Keratinocyte (primary cell): ENCODE measurements around the gene PPTC7. TPM values are rescaled to one million over a fixed set of nuclear protein-coding genes. Genes with fewer than 3 reads are reported as not detected.

Experiments
- DNase-seq: peaks from one replicate; pipeline ENCODE4 v3.0.0-alpha.2; 2011; ENCODE audit warnings: low read depth, missing footprints, low spot score
- FAIRE-seq: peaks from 2 replicates; lab custom pipeline; 2011; peaks lifted over from hg19 to GRCh38; lab: Jason Lieb, UNC
- H2AFZ ChIP-seq: 2 replicates; pipeline ENCODE4 v1.6.0; 2012; ENCODE audit warnings: low read length, control low read depth, inconsistent platforms; ENCODE audit not compliant: control insufficient read depth
- H3K27ac ChIP-seq: 2 replicates; pipeline ENCODE4 v1.5.1; 2011; ENCODE audit warnings: low read length; ENCODE audit not compliant: control insufficient read depth, insufficient read depth
- H3K27me3 ChIP-seq: 3 replicates; pipeline ENCODE4 v1.6.0; 2011; ENCODE audit warnings: low read length; ENCODE audit not compliant: control insufficient read depth, insufficient read depth; ENCODE audit errors: extremely low read depth
- H3K36me3 ChIP-seq, 2 experiments: 2 replicates in 1 of 2; 3 replicates in 1 of 2; pipeline ENCODE4 v1.5.1; 2011; ENCODE audit warnings: low read length in 2 of 2, mild to moderate bottlenecking in 1 of 2; ENCODE audit not compliant: control insufficient read depth in 2 of 2, insufficient read depth in 2 of 2; ENCODE audit errors: extremely low read depth in 1 of 2
- H3K4me1 ChIP-seq: 3 replicates; pipeline ENCODE4 v1.5.1; 2011; ENCODE audit warnings: low read length; ENCODE audit not compliant: control insufficient read depth, insufficient read depth; ENCODE audit errors: extremely low read depth
- H3K4me2 ChIP-seq: 3 replicates; pipeline ENCODE4 v1.6.0; 2011; ENCODE audit warnings: low read depth, low read length; ENCODE audit not compliant: control insufficient read depth, insufficient read depth; ENCODE audit errors: extremely low read depth
- H3K4me3 ChIP-seq, 3 experiments: fragments of 200-600 bp in 1 of 3; sonication (generic) in 1 of 3; 2 replicates in 2 of 3; 3 replicates in 1 of 3; pipeline ENCODE4 v1.5.1; 2011 to 2016; ENCODE audit warnings: low read length in 3 of 3, mild to moderate bottlenecking in 3 of 3, control low read depth in 2 of 3, inconsistent platforms in 1 of 3, low read depth in 1 of 3, mixed read lengths in 1 of 3, mixed run types in 1 of 3, moderate library complexity in 1 of 3; ENCODE audit not compliant: control insufficient read depth in 2 of 3, insufficient read depth in 2 of 3; ENCODE audit errors: extremely low read depth in 1 of 3
- H3K79me2 ChIP-seq: 2 replicates; pipeline ENCODE4 v1.6.0; 2012; ENCODE audit warnings: low read length; ENCODE audit not compliant: control insufficient read depth, insufficient read depth
- H3K9ac ChIP-seq: 3 replicates; pipeline ENCODE4 v1.6.0; 2011; ENCODE audit warnings: low read length; ENCODE audit not compliant: control insufficient read depth, insufficient read depth; ENCODE audit errors: extremely low read depth
- H3K9me1 ChIP-seq: 3 replicates; pipeline ENCODE4 v1.6.0; 2011; ENCODE audit warnings: low read length; ENCODE audit not compliant: control insufficient read depth, insufficient read depth; ENCODE audit errors: extremely low read depth
- H3K9me3 ChIP-seq: 2 replicates; pipeline ENCODE4 v1.5.1; 2012; ENCODE audit warnings: low read depth, low read length; ENCODE audit not compliant: control insufficient read depth
- H4K20me1 ChIP-seq: 3 replicates; pipeline ENCODE4 v1.6.0; 2011; ENCODE audit warnings: low read length; ENCODE audit not compliant: control insufficient read depth, insufficient read depth; ENCODE audit errors: extremely low read depth
- CTCF ChIP-seq, 3 experiments: IDR thresholded peaks in 1 of 3; conservative IDR thresholded peaks in 1 of 3; optimal IDR thresholded peaks in 1 of 3; 2 replicates in 2 of 3; 3 replicates in 1 of 3; pipeline versions ENCODE3 to v1.5.1; 2011; ENCODE audit warnings: low read length in 3 of 3, mild to moderate bottlenecking in 3 of 3, moderate library complexity in 2 of 3, control low read depth in 1 of 3, inconsistent platforms in 1 of 3; ENCODE audit not compliant: insufficient read depth in 2 of 3; ENCODE audit errors: extremely low read depth in 1 of 3
- EZH2 ChIP-seq: IDR thresholded peaks from one replicate; pipeline ENCODE4 v1.6.1; 2012; ENCODE audit warnings: inconsistent platforms, mild to moderate bottlenecking, low read length, moderate library complexity
- dilution Hi-C: fragments of 300-500 bp; cut with MboI; formaldehyde crosslinking; loops from one replicate; pipeline ENCODE4 v1.7.0; 2020; ENCODE audit warnings: low sequenced_read_pairs; ENCODE audit not compliant: extremely low pct_ligation_motif_present
- polyA plus RNA-seq, 5 experiments: library from polyadenylated mRNA; depleted of rRNA in 3 of 5; stranded (reverse) in 3 of 5; stranded (forward) in 1 of 5; unstranded in 1 of 5; fragments of >200 nt; gene quantifications; 1 replicate in 1 of 5; 2 replicates in 3 of 5; 3 replicates in 1 of 5; pipeline versions ENCODE4 v1.2.1 to v1.2.3, GENCODE V29; 2011 to 2012; ENCODE audit warnings: missing spikeins in 2 of 5, low read depth in 1 of 5, low replicate concordance in 1 of 5

The PPTC7 gene
- polyA plus RNA-seq, 1 donor (not counting 4 experiments of a cell fraction or from before 2014, with no cell fraction given) = 35.9 TPM

DNA sequence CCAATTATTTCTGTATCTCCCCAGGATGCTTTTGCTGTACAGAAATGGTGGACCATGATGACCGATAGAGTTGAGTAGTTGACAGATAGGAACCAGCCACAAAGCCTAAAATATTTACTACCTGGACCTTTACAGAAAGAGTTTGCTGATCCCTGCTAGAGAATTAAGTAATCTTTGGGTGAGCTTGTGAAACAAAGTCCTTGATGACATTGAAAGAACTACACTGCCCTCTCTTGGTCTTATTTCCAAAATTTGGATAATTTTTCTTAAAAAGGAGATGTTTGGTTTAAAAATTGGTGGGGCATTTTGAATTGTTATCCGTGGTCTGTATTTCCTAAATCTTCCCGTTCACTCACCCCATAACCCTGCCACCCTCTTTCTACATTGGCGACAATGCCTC, 17.1 kb upstream of the PPTC7 start:
- FAIRE-seq (no peak), DNase-seq (no peak)
- no peaks in the 10 kb centered on the region for H4K20me1 ChIP-seq
- H3K27me3 ChIP-seq = no peaks in the 10 kb centered on the region
- no peaks in the 10 kb centered on the region for H3K9me3 ChIP-seq
- dilution Hi-C loops = no loop called here
- no peaks in the 10 kb centered on the region for H3K9me1 ChIP-seq
- H3K4me1 ChIP-seq = no peaks in the 10 kb centered on the region
- no peak overlapping the region for H3K4me2 ChIP-seq
- no peak overlapping the region for H3K27ac ChIP-seq
- no peak overlapping the region for H3K9ac ChIP-seq
- no peaks in the 10 kb centered on the region for H3K79me2 ChIP-seq
- no peaks in the 10 kb centered on the region for H3K36me3 ChIP-seq
- H2AFZ ChIP-seq = no peak overlapping the region
- TF ChIP-seq CTCF (optimal IDR thresholded peaks at IDR 0.05 in 1 of 3, IDR thresholded peaks at IDR 0.05 in 1 of 3, conservative IDR thresholded peaks at IDR 0.05 in 1 of 3; ENCODE audit: extremely low read depth in 1 of 3, insufficient read depth in 2 of 3, low read length in 3 of 3) (peak in 1 of 3 experiments; percentile 42), EZH2 (no peak)
- H3K4me3 ChIP-seq = no peak overlapping the region

DNA sequence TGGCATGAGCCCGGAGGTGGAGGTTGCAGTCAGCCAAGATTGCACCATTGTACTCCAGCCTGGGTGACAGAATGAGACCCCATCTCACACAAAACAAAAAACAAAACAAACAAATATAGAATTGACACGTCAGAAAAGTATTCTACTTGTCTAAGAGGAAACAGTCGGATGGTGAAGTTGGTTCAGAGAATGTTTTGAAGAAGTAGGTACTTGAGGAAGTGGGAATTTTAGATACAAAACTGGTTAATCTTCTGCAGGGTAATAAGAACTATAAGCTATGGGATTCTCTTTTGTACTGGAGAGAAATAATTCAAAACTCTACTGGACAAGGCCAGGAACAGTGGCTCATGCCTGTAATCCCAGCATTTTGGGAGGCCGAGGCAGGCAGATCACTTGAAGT, 16.2 kb upstream of the PPTC7 start:
- no peak for DNase-seq
- no peak overlapping the region for H3K9ac ChIP-seq

More for the DNA sequence above, 16.2 kb upstream of the PPTC7 start:
- no peak overlapping the region for H2AFZ ChIP-seq
- H3K4me2 ChIP-seq = no peak overlapping the region
- no peaks in the 10 kb centered on the region for H3K9me3 ChIP-seq
- H3K79me2 ChIP-seq = no peaks in the 10 kb centered on the region
- H3K4me3 ChIP-seq = no peak overlapping the region
- H3K36me3 ChIP-seq = no peaks in the 10 kb centered on the region
- H3K9me1 ChIP-seq = no peaks in the 10 kb centered on the region
- H3K4me1 ChIP-seq = no peaks in the 10 kb centered on the region
- no peak overlapping the region for H3K27ac ChIP-seq
- no peaks in the 10 kb centered on the region for H4K20me1 ChIP-seq
- FAIRE-seq = no peak
- dilution Hi-C loops = no loop called here
- H3K27me3 ChIP-seq = no peaks in the 10 kb centered on the region
- TF ChIP-seq EZH2 (no peak), CTCF (optimal IDR thresholded peaks at IDR 0.05 in 1 of 3, IDR thresholded peaks at IDR 0.05 in 1 of 3, conservative IDR thresholded peaks at IDR 0.05 in 1 of 3; ENCODE audit: extremely low read depth in 1 of 3, insufficient read depth in 2 of 3, low read length in 3 of 3) (no peak)
